ENCODE results near the gene PRPF40A.

DNA sequence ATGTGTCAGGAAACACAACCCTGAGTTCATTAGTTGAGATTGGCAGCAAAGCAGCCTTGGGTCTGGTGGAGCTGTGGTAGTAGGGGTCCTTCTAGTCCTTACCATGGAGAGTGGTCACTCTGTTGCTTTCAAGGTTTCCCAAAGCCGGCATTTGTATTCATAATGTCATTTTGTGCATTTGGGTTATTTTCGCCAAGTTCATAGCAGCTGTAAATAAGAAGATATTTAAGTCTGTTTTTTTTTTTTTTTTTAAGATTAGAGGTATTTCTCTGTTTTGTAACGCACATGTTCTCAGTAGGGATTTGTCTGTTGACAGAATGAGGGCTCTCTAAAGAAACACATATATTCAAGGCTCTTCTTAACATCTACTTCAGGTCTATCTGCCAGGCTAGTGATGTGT, 114.1 kb downstream of the PRPF40A start:
- TF ChIP-seq, protein P1, sequence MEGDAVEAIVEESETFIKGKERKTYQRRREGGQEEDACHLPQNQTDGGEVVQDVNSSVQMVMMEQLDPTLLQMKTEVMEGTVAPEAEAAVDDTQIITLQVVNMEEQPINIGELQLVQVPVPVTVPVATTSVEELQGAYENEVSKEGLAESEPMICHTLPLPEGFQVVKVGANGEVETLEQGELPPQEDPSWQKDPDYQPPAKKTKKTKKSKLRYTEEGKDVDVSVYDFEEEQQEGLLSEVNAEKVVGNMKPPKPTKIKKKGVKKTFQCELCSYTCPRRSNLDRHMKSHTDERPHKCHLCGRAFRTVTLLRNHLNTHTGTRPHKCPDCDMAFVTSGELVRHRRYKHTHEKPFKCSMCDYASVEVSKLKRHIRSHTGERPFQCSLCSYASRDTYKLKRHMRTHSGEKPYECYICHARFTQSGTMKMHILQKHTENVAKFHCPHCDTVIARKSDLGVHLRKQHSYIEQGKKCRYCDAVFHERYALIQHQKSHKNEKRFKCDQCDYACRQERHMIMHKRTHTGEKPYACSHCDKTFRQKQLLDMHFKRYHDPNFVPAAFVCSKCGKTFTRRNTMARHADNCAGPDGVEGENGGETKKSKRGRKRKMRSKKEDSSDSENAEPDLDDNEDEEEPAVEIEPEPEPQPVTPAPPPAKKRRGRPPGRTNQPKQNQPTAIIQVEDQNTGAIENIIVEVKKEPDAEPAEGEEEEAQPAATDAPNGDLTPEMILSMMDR (conservative IDR thresholded peaks at IDR 0.05; ENCODE audit: low read depth, low read length): no peak
- TF ChIP-seq EZH2 (IDR thresholded peaks at IDR 0.05; ENCODE audit: borderline replicate concordance, low read depth, low read length, poor library complexity, severe bottlenecking): no peak
